GM12801 (cell line): ENCODE data around the gene CENPH.

Experiments
- CTCF ChIP-seq: IDR thresholded peaks from one replicate; pipeline ENCODE4 v1.5.1; 2011; ENCODE audit warnings: control low read depth; ENCODE audit not compliant: insufficient read length; ENCODE audit errors: extremely low read depth

CENPH gene

DNA sequence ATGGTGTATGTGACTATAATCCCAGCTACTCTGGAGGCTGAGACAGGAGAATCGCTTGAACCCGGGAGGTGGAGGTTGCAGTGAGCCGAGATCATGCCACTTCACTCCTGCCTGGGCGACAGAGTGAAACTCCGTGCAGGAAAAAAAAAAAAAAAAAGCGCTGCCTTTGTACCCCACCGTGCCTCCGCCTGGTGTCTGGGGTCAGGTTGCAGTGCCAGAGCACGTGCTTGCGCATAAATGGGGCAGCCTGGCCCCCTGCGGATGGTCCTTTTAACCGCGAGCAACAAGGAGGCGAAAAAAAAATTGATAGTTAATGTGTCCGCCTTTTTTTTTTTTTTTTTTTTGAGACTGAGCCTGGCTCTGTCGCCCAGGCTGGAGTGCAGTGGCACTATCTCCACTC, 28.7 kb upstream of the CENPH start:
- TF ChIP-seq CTCF: no peak

DNA sequence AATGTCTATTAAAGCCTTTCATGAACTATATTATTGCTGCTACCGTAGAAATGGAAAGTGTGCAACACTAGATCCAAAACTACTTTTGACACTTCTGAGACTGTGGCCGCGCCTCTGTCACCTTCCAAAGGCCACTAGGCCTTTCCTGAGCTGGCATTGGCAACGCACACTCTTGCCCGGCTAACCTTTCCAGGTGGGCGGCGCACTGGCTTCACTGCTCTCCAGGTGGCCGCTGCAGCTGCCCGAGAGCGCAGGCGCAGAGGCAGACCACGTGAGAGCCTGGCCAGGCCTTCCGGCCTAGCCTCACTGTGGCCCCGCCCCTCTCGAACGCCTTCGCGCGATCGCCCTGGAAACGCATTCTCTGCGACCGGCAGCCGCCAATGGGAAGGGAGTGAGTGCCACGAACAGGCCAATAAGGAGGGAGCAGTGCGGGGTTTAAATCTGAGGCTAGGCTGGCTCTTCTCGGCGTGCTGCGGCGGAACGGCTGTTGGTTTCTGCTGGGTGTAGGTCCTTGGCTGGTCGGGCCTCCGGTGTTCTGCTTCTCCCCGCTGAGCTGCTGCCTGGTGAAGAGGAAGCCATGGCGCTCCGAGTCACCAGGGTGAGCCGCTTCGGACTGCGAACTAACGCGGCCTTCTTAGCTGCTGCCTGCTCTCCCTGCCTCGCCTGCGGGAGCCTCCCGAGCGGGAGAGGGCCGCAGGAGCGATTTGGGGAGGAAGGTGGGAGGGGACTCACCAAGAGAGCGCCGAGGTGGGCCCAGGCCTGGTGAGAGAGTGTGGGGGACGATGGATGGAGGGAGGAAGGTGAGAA, 22.5 kb upstream of the CENPH start, which contains the start of gene CCNB1:
Gene CCNB1, plus strand, starts transcription at position 465 of the 807 bp plus-strand sequence. Its CDS starts 113 bp downstream, at position 578.
- no peak for TF ChIP-seq CTCF

GRCh38 chr5:69167493-69167855, 21.9 kb upstream of the CENPH start:
- TF ChIP-seq CTCF: no peak

DNA sequence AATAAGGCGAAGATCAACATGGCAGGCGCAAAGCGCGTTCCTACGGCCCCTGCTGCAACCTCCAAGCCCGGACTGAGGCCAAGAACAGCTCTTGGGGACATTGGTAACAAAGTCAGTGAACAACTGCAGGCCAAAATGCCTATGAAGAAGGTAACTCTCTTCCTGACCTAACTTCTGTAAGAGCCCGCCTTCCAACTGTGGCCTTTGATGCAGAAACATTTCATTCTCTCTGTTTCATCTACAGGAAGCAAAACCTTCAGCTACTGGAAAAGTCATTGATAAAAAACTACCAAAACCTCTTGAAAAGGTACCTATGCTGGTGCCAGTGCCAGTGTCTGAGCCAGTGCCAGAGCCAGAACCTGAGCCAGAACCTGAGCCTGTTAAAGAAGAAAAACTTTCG, 21.5 kb upstream of the CENPH start:
- TF ChIP-seq CTCF: no peak

DNA sequence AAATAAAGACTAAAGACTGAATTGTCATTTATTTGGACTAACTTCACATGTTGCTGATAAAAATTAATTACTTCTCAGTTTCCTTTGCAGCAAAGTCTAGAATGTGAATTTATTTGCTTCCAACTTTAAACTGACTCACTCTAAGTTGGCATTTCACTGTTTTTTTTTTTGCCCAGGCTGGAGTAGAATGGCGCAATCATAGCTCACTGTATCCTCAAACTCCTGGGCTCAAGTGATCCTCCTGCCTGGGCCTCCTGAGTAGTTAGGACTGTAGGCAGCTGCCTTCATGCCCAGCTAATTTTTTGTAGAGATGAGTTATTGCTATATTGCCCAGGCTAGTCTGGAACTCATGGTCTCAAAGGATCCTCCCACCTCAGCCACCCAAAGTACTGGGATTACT, 18.9 kb upstream of the CENPH start:
- no peak for TF ChIP-seq CTCF

DNA sequence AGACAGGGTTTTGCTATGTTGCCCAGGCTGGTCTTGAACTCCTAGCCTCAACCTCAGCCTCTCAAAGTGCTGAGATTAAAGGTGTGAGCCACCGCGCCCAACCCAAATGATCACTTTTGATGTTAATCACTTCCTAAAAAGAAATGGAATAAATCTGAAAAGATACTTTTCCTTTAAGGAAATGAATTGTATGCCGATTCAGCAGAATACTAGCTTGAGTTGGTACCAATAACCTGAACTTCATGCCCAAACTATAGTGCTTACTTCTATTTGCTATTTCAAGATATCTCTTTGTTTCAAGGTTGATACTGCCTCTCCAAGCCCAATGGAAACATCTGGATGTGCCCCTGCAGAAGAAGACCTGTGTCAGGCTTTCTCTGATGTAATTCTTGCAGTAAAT, 18.4 kb upstream of the CENPH start:
- no peak for TF ChIP-seq CTCF

- TF ChIP-seq CTCF: no peak
Observed at GRCh38 chr5:69184621-69185020, 4.8 kb upstream of the CENPH start.
